Stomach (tissue), 9 donors: ENCODE data around the gene LRTM2. TPM values are rescaled to one million over a fixed set of nuclear protein-coding genes. Genes with fewer than 3 reads are reported as not detected.

ENCODE experiments used
- DNase-seq, 2 donors: peaks; one replicate each; pipeline versions ENCODE4 v3.0.0 to v3.0.0-alpha.2; 2013 to 2019
- H3K27ac ChIP-seq, 5 donors: fragments of 200-600 bp in 4 of 5; sonication (generic) in 4 of 5; one replicate each; pipeline ENCODE4 v1.5.1; 2013 to 2019; ENCODE audit warnings: mild to moderate bottlenecking in 1 of 5, moderate library complexity in 1 of 5
- H3K27me3 ChIP-seq, 3 donors: fragments of 200-600 bp; sonication (generic); one replicate each; pipeline ENCODE4 v1.5.1; 2017 to 2019; ENCODE audit warnings: mixed run types in 1 of 3
- H3K36me3 ChIP-seq, 4 donors: fragments of 200-600 bp; sonication (generic); 1 replicate in 3 of 4; 2 replicates in 1 of 4; pipeline ENCODE4 v1.5.1; 2016 to 2019
- H3K4me1 ChIP-seq, 4 donors: fragments of 200-600 bp; sonication (generic); one replicate each; pipeline ENCODE4 v1.5.1; 2016 to 2019
- H3K4me3 ChIP-seq, 4 donors: fragments of 200-600 bp; sonication (generic) in 3 of 4; one replicate each; pipeline ENCODE4 v1.5.1; 2016 to 2019; ENCODE audit warnings: mild to moderate bottlenecking in 1 of 4
- H3K9me3 ChIP-seq, 4 donors: fragments of 200-600 bp; sonication (generic); one replicate each; pipeline ENCODE4 v1.5.1; 2016 to 2019
- CTCF ChIP-seq, 7 experiments: fragments of 450-650 bp in 4 of 7; fragments of 200-600 bp in 3 of 7; sonication (generic) in 3 of 7; IDR thresholded peaks; one replicate each; pipeline ENCODE4 v1.5.1; 2016 to 2019; ENCODE audit warnings: antibody characterized with exemption in 7 of 7, control low read depth in 2 of 7, mild to moderate bottlenecking in 1 of 7
- EP300 ChIP-seq: sonication (generic); formaldehyde crosslinking; IDR thresholded peaks from one replicate; pipeline ENCODE4 v1.6.1; 2017; ENCODE audit warnings: antibody characterized with exemption
- POLR2A ChIP-seq, 4 donors: fragments of 450-650 bp; IDR thresholded peaks; one replicate each; pipeline ENCODE4 v1.6.1; 2016; ENCODE audit warnings: antibody characterized with exemption in 4 of 4, control low read depth in 2 of 4, mild to moderate bottlenecking in 1 of 4, moderate library complexity in 1 of 4
- POLR2AphosphoS5 ChIP-seq, 3 donors: sonication (generic); formaldehyde crosslinking; IDR thresholded peaks; one replicate each; pipeline ENCODE4 v1.6.1; 2016; ENCODE audit warnings: antibody characterized with exemption in 3 of 3
- WGBS, 5 donors: extraction: QIAGEN DNeasy Blood & Tissue Kit in 3 of 5; methylation state at CpG; one replicate each; pipeline versions ENCODE4 v1.1.5 to v1.1.7; 2013 to 2018; 5-methylcytosine and 5-hydroxymethylcytosine counted together
- intact Hi-C: fragments of 100-400 bp; cut with DNase I; formaldehyde crosslinking; loops from one replicate; pipeline ENCODE4 v1.15.1; 2023; ENCODE audit warnings: low total_unique reads
- polyA plus RNA-seq, 3 donors: library from polyadenylated mRNA; stranded (reverse); fragments of 200-250 nt; gene quantifications; one replicate each; pipeline ENCODE4 v1.2.3, GENCODE V29; 2013
- total RNA-seq, 5 donors: library from RNA; depleted of rRNA; stranded (reverse); fragments of >200 nt; gene quantifications; one replicate each; pipeline versions ENCODE4 v1.1.0 to v1.2.3, GENCODE V29; 2014 to 2016
- donor health status: healthy with polysubstance abuse.
- donor health status: Bipolar disorder and iron deficiency.
- donor health status: healthy.

The LRTM2 gene
- total and polyA plus RNA-seq, 8 donors: 0.03 TPM; not detected in 7

GRCh38 chr12:1829306-1829900 lies 9.0 kb downstream of the LRTM2 start:
- H3K27me3 ChIP-seq: peaks cover 0 to 93% (median 14%) of the 10 kb centered on the region in 3 donors
- no peaks in the 10 kb centered on the region for H3K9me3 ChIP-seq
- 70 to 79% (median 74%) methylated on average over 7 to 11 of the region's 11 CpGs for WGBS, 5 donors
- no peaks in the 10 kb centered on the region for H3K36me3 ChIP-seq
- no peak overlapping the region for H3K4me3 ChIP-seq
- TF ChIP-seq POLR2A (IDR thresholded peaks at IDR 0.05) (no peak), CTCF (IDR thresholded peaks at IDR 0.05) (no peak)
- intact Hi-C loops: loop anchor here (10.0 kb wide), 1 partner anchor 85 kb away; the partner anchor contains the start of gene CACNA2D4
- DNase-seq: no peak
- H3K4me1 ChIP-seq: peaks cover 0 to 15% (median 14%) of the 10 kb centered on the region in 4 donors
- H3K27ac ChIP-seq: no peak overlapping the region

GRCh38 chr12:1830401-1830845 lies 10.1 kb downstream of the LRTM2 start:
- peaks cover 0 to 92% (median 16%) of the 10 kb centered on the region in 3 donors for H3K27me3 ChIP-seq
- WGBS, 5 donors: 19 to 24% (median 23%) methylated on average over 3 of the region's 3 CpGs
- DNase-seq: no peak

GRCh38 chr12:1830981-1831963 lies 10.9 kb downstream of the LRTM2 start:
- no peak overlapping the region for H3K27ac ChIP-seq
- H3K36me3 ChIP-seq: no peaks in the 10 kb centered on the region
- DNase-seq: peak; percentile 93 to 94
- TF ChIP-seq POLR2AphosphoS5 (IDR thresholded peaks at IDR 0.05): peak; percentile 14 to 79 (median 14)
- TF ChIP-seq CTCF (IDR thresholded peaks at IDR 0.05): no peak
- no peak for TF ChIP-seq POLR2A (IDR thresholded peaks at IDR 0.05)
- H3K27me3 ChIP-seq: peaks cover 0 to 90% (median 16%) of the 10 kb centered on the region in 3 donors
- H3K4me1 ChIP-seq: peaks cover 0 to 15% (median 14%) of the 10 kb centered on the region in 4 donors
- 6 to 12% (median 8%) methylated on average over 15 to 34 of the region's 34 CpGs for WGBS, 5 donors
- intact Hi-C loops: no loop called here
- H3K9me3 ChIP-seq: no peaks in the 10 kb centered on the region
- H3K4me3 ChIP-seq: no peak overlapping the region

More at GRCh38 chr12:1830401-1830845, 10.1 kb downstream of the LRTM2 start:
- TF ChIP-seq EP300: no peak
- no peak for TF ChIP-seq CTCF (IDR thresholded peaks at IDR 0.05)
- no peak for TF ChIP-seq POLR2AphosphoS5 (IDR thresholded peaks at IDR 0.05)
- no peak for TF ChIP-seq POLR2A (IDR thresholded peaks at IDR 0.05)
- intact Hi-C loops: no loop called here
- H3K27ac ChIP-seq: no peak overlapping the region
- no peaks in the 10 kb centered on the region for H3K9me3 ChIP-seq
- no peak overlapping the region for H3K4me3 ChIP-seq
- no peaks in the 10 kb centered on the region for H3K36me3 ChIP-seq
- H3K4me1 ChIP-seq: peaks cover 0 to 15% (median 14%) of the 10 kb centered on the region in 4 donors

GRCh38 chr12:1832801-1833595 lies 12.6 kb downstream of the LRTM2 start:
- H3K4me1 ChIP-seq: peaks cover 0 to 15% (median 14%) of the 10 kb centered on the region in 4 donors
- intact Hi-C loops: no loop called here
- no peak for TF ChIP-seq CTCF (IDR thresholded peaks at IDR 0.05)
- TF ChIP-seq POLR2A (IDR thresholded peaks at IDR 0.05): no peak
- TF ChIP-seq EP300: no peak
- no peak for TF ChIP-seq POLR2AphosphoS5 (IDR thresholded peaks at IDR 0.05)
- H3K27me3 ChIP-seq: peaks cover 0 to 73% (median 14%) of the 10 kb centered on the region in 3 donors
- no peak overlapping the region for H3K4me3 ChIP-seq
- no peaks in the 10 kb centered on the region for H3K36me3 ChIP-seq
- WGBS, 5 donors: 68 to 78% (median 76%) methylated on average over 17 of the region's 17 CpGs
- no peak for DNase-seq
- H3K27ac ChIP-seq: no peak overlapping the region
- H3K9me3 ChIP-seq: no peaks in the 10 kb centered on the region
